ENCODE results near the gene TAGLN3.
A peak's percentile ranks its signal among the peaks of the same experiment; 100 is the strongest.
"Not testable (repeated sequence)": the region's sequence is repeated elsewhere in the genome, so short reads cannot be mapped to it uniquely, and the experiment has no call there.

TAGLN3 gene

GRCh38 chr3:112011376-112011940, 12.7 kb downstream of the TAGLN3 start:
- DNase-seq: no peak

GRCh38 chr3:112012205-112012992, 13.7 kb downstream of the TAGLN3 start:
- DNase-seq: no peak

GRCh38 chr3:112013058-112013783, 14.5 kb downstream of the TAGLN3 start:
- DNase-seq: peak; percentile 60 to 70

- no peak for DNase-seq
These were observed 15.0 kb downstream of the TAGLN3 start for GRCh38 chr3:112013784-112014143.

GRCh38 chr3:112017091-112017490, 18.4 kb downstream of the TAGLN3 start:
- peak; percentile 36 to 53 for DNase-seq

- no peak for DNase-seq
These were observed 20.0 kb downstream of the TAGLN3 start for GRCh38 chr3:112018712-112019111.

GRCh38 chr3:112019716-112020115, 21.0 kb downstream of the TAGLN3 start:
- no peak for DNase-seq

GRCh38 chr3:112020674-112021085, 22.0 kb downstream of the TAGLN3 start:
- no peak for DNase-seq

GRCh38 chr3:112027142-112027541, 28.4 kb downstream of the TAGLN3 start:
- no peak for DNase-seq

GRCh38 chr3:112027826-112028225, 29.1 kb downstream of the TAGLN3 start:
- no peak for DNase-seq

GRCh38 chr3:112030901-112031300, 32.2 kb downstream of the TAGLN3 start:
- no peak for DNase-seq

GRCh38 chr3:112032098-112032731, 33.5 kb downstream of the TAGLN3 start:
- DNase-seq: no peak

- DNase-seq: no peak
These were observed 35.7 kb downstream of the TAGLN3 start, which contains the start of gene TMPRSS7 for GRCh38 chr3:112034436-112034835. TMPRSS7 (plus strand) TSS chr3:112034736; CDS start chr3:112034846, 110 bp downstream.

- DNase-seq: no peak
These were observed 36.5 kb downstream of the TAGLN3 start for GRCh38 chr3:112035241-112035640.

GRCh38 chr3:112037194-112037593, 38.5 kb downstream of the TAGLN3 start:
- not testable (repeated sequence) for DNase-seq

GRCh38 chr3:112038863-112039262, 40.1 kb downstream of the TAGLN3 start:
- no peak for DNase-seq

- DNase-seq: no peak
These were observed 42.6 kb downstream of the TAGLN3 start for GRCh38 chr3:112041321-112041720.

- DNase-seq: no peak
These were observed 44.1 kb downstream of the TAGLN3 start for GRCh38 chr3:112042842-112043280.

- DNase-seq: peak; percentile 86
These were observed 45.0 kb downstream of the TAGLN3 start for GRCh38 chr3:112043621-112044201.

GRCh38 chr3:112046599-112046998, 47.9 kb downstream of the TAGLN3 start:
- no peak for DNase-seq

GRCh38 chr3:112047264-112047663, 48.5 kb downstream of the TAGLN3 start:
- DNase-seq: no peak

- no peak for DNase-seq
These were observed 50.2 kb downstream of the TAGLN3 start for GRCh38 chr3:112048911-112049310.

- no peak for DNase-seq
These were observed 54.5 kb downstream of the TAGLN3 start for GRCh38 chr3:112053229-112053628.

Measured in AML-193 (cell line).